ENCODE measurements around the gene HAUS7. TPM values are rescaled to one million over a fixed set of nuclear protein-coding genes. Genes with fewer than 3 reads are reported as not detected.
A peak's percentile ranks its signal among the peaks of the same experiment; 100 is the strongest.

The HAUS7 gene
- total and polyA plus RNA-seq, 12 donors: 12.7 to 45.3 (median 19.2) TPM

GRCh38 chrX:153410888-153411254, 59.5 kb downstream of the HAUS7 start:
- Histone ChIP-seq H3K4me1 (peaks cover 0 to 9% (median 0%) of the 10 kb centered on the region in 9 donors), H3K27me3 (peaks cover 0 to 9% (median 0%) of the 10 kb centered on the region in 7 donors), H3K27ac (peak overlapping the region in 3 of 10 donors; percentile 9 to 48 (median 21)), H3K36me3 (no peaks in the 10 kb centered on the region), H3K4me3 (peak overlapping the region in 9 of 10 donors; percentile 35 to 61 (median 56)), H3K9me3 (no peaks in the 10 kb centered on the region)
- intact Hi-C loops (cut with DNase I): no loop called here
- WGBS, 2 donors: 45 to 70% methylated on average over 7 to 12 of the region's 12 CpGs
- no peak for TF ChIP-seq CTCF (IDR thresholded peaks at IDR 0.05)
- ATAC-seq: no peak
- no peak for DNase-seq

- ATAC-seq: no peak
- peaks cover 0 to 9% (median 0%) of the 10 kb centered on the region in 7 donors for H3K27me3 ChIP-seq
- intact Hi-C loops (cut with DNase I): no loop called here
- peaks cover 0 to 9% (median 0%) of the 10 kb centered on the region in 9 donors for H3K4me1 ChIP-seq
- no peak for TF ChIP-seq CTCF (IDR thresholded peaks at IDR 0.05)
- H3K9me3 ChIP-seq: no peaks in the 10 kb centered on the region
- no peak overlapping the region for H3K27ac ChIP-seq
- 73 to 75% methylated on average over 12 to 15 of the region's 15 CpGs for WGBS, 2 donors
- no peak overlapping the region for H3K4me3 ChIP-seq
- no peaks in the 10 kb centered on the region for H3K36me3 ChIP-seq
- DNase-seq: no peak
These were observed 60.0 kb downstream of the HAUS7 start for GRCh38 chrX:153410373-153410772.

DNA sequence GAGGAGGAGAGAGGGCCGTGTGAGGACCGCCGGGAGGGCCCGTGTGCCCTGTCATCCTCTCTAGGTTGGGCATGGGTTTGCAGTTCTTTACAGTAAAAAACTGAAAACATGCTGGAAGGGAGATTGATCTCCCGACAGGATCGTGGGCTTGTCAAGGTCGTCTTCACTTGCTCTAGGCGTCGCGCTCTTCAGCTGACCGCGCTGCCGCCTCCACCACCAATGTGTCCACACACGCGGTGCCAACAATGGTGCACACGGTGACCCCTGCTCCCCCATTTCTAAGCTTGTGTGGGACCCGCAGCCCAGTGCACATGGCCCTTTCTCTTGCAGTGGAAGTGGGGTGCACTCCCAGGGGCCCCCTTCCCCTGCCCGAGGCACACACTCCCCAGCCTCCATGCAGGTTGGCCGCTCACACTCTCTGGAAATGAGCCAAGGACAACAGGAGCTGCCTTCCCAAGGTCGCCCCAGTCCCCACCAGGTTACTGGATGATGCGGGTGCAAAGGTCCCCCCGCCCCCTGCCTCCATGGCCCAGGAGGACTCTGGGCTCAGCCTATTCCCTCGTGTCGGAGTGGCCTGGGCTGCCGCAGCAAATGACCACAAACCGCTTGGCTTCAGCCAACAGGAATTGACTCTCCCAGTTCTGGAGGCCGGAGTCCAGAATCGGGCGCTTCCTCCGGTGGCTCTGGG, 60.8 kb downstream of the HAUS7 start:
- DNase-seq (no peak), ATAC-seq (no peak)
- H3K4me1 ChIP-seq: peaks cover 0 to 9% (median 0%) of the 10 kb centered on the region in 9 donors

GRCh38 chrX:153408871-153409351, 61.5 kb downstream of the HAUS7 start:
- no peak overlapping the region for H3K27ac ChIP-seq
- no peaks in the 10 kb centered on the region for H3K36me3 ChIP-seq
- H3K9me3 ChIP-seq: no peaks in the 10 kb centered on the region
- peaks cover 0 to 9% (median 0%) of the 10 kb centered on the region in 9 donors for H3K4me1 ChIP-seq
- intact Hi-C loops (cut with DNase I): no loop called here
- ATAC-seq (no peak), DNase-seq (no peak)
- WGBS, 2 donors: 89 to 95% methylated on average over 9 to 12 of the region's 12 CpGs
- no peak overlapping the region for H3K4me3 ChIP-seq
- H3K27me3 ChIP-seq: peaks cover 0 to 9% (median 0%) of the 10 kb centered on the region in 7 donors
- no peak for TF ChIP-seq CTCF (IDR thresholded peaks at IDR 0.05)

More for the DNA sequence above, 60.8 kb downstream of the HAUS7 start:
- Histone ChIP-seq H3K27me3 (peaks cover 0 to 9% (median 0%) of the 10 kb centered on the region in 7 donors), H3K4me3 (no peak overlapping the region), H3K36me3 (no peaks in the 10 kb centered on the region), H3K9me3 (no peaks in the 10 kb centered on the region), H3K27ac (no peak overlapping the region)
- TF ChIP-seq CTCF (IDR thresholded peaks at IDR 0.05): no peak
- 84 to 87% methylated on average over 28 of the region's 30 CpGs for WGBS, 2 donors
- intact Hi-C loops (cut with DNase I): no loop called here

All from heart right ventricle (tissue), 16 donors.